Mesenchymal stem cell (in vitro differentiated cells and primary cell): Measurements from ENCODE around the gene GPN3.

Experiments used
- DNase-seq: peaks from one replicate; pipeline ENCODE4 v3.0.0-alpha.2; 2013
- H2AFZ ChIP-seq: one replicate; pipeline ENCODE4 v1.6.1; 2013; ENCODE audit warnings: low read depth, mild to moderate bottlenecking, control low read depth, inconsistent platforms, low read length, moderate library complexity
- H2AK5ac ChIP-seq: 2 replicates; pipeline ENCODE4 v1.6.1; 2013; ENCODE audit warnings: low read length, moderate library complexity, mild to moderate bottlenecking, inconsistent platforms; ENCODE audit not compliant: severe bottlenecking
- H2BK120ac ChIP-seq: one replicate; pipeline ENCODE4 v1.6.1; 2013; ENCODE audit warnings: low read depth, mild to moderate bottlenecking, inconsistent platforms, low read length, moderate library complexity
- H2BK12ac ChIP-seq, 2 experiments: one replicate each; pipeline ENCODE4 v1.6.1; 2013; ENCODE audit warnings: inconsistent platforms in 2 of 2, low read length in 2 of 2, mild to moderate bottlenecking in 2 of 2, moderate library complexity in 2 of 2, control low read depth in 1 of 2
- H2BK15ac ChIP-seq: one replicate; pipeline ENCODE4 v1.6.1; 2013; ENCODE audit warnings: mild to moderate bottlenecking, low read depth, inconsistent platforms; ENCODE audit not compliant: poor library complexity, severe bottlenecking
- H2BK5ac ChIP-seq: 2 replicates; pipeline ENCODE4 v1.6.1; 2013; ENCODE audit warnings: low read depth, mild to moderate bottlenecking, low read length, control low read depth, inconsistent platforms; ENCODE audit not compliant: poor library complexity, severe bottlenecking
- H3K14ac ChIP-seq, 2 experiments: one replicate each; pipeline ENCODE4 v1.6.1; 2013; ENCODE audit warnings: inconsistent platforms in 2 of 2, low read length in 2 of 2, control low read depth in 1 of 2, mild to moderate bottlenecking in 1 of 2, moderate library complexity in 1 of 2
- H3K18ac ChIP-seq, 2 experiments: one replicate each; pipeline ENCODE4 v1.6.1; 2013; ENCODE audit warnings: inconsistent platforms in 2 of 2, low read length in 2 of 2, control low read depth in 1 of 2, low read depth in 1 of 2, mild to moderate bottlenecking in 1 of 2
- H3K23ac ChIP-seq, 2 experiments: one replicate each; pipeline ENCODE4 v1.6.1; 2013; ENCODE audit warnings: inconsistent platforms in 2 of 2, low read length in 2 of 2, mild to moderate bottlenecking in 2 of 2, moderate library complexity in 2 of 2, control low read depth in 1 of 2
- H3K27ac ChIP-seq: 2 replicates; pipeline ENCODE4 v1.5.1; 2013; ENCODE audit warnings: mild to moderate bottlenecking, moderate library complexity, low read length, control low read depth, inconsistent platforms; ENCODE audit not compliant: poor library complexity, severe bottlenecking
- H3K27me3 ChIP-seq, 2 experiments: 2 replicates each; pipeline versions ENCODE4 v1.6.1 to v1.7.0; 2013; ENCODE audit warnings: low read length in 2 of 2, mild to moderate bottlenecking in 2 of 2, moderate library complexity in 2 of 2, control low read depth in 1 of 2, inconsistent platforms in 1 of 2; ENCODE audit not compliant: control insufficient read depth in 1 of 2, insufficient read depth in 1 of 2
- H3K36me3 ChIP-seq, 2 experiments: 2 replicates each; pipeline versions ENCODE4 v1.6.1 to v1.7.0; 2013; ENCODE audit warnings: low read length in 2 of 2, control low read depth in 1 of 2, inconsistent platforms in 1 of 2, low read depth in 1 of 2, mild to moderate bottlenecking in 1 of 2; ENCODE audit not compliant: insufficient read depth in 2 of 2, control insufficient read depth in 1 of 2
- H3K4ac ChIP-seq, 2 experiments: one replicate each; pipeline ENCODE4 v1.6.1; 2013; ENCODE audit warnings: inconsistent platforms in 2 of 2, low read length in 2 of 2, mild to moderate bottlenecking in 2 of 2, moderate library complexity in 2 of 2, control low read depth in 1 of 2, low read depth in 1 of 2
- H3K4me1 ChIP-seq: 2 replicates; pipeline ENCODE4 v1.6.1; 2013; ENCODE audit warnings: low read depth, low read length, control low read depth; ENCODE audit not compliant: control insufficient read depth, insufficient read depth
- H3K4me2 ChIP-seq: 2 replicates; pipeline ENCODE4 v1.6.1; 2013; ENCODE audit warnings: low read length, mild to moderate bottlenecking, inconsistent platforms; ENCODE audit not compliant: poor library complexity, severe bottlenecking
- H3K4me3 ChIP-seq, 2 experiments: 2 replicates each; pipeline versions ENCODE4 v1.5.1 to v1.7.0; 2013; ENCODE audit warnings: low read length in 2 of 2, mild to moderate bottlenecking in 2 of 2, control low read depth in 1 of 2, low read depth in 1 of 2; ENCODE audit not compliant: insufficient read depth in 1 of 2
- H3K79me1 ChIP-seq: replicated peaks from 2 replicates; pipeline ENCODE4 v1.6.1; 2013; ENCODE audit warnings: mild to moderate bottlenecking, control low read depth, low read length, inconsistent platforms; ENCODE audit not compliant: poor library complexity, severe bottlenecking
- H3K9ac ChIP-seq: 2 replicates; pipeline ENCODE4 v1.7.0; 2013; ENCODE audit warnings: mild to moderate bottlenecking, low read length, moderate library complexity
- H3K9me3 ChIP-seq: 2 replicates; pipeline ENCODE4 v1.7.0; 2013; ENCODE audit warnings: mild to moderate bottlenecking, low read length; ENCODE audit not compliant: control insufficient read depth
- H4K8ac ChIP-seq: one replicate; pipeline ENCODE4 v1.6.1; 2013; ENCODE audit warnings: inconsistent platforms, mild to moderate bottlenecking, low read length, moderate library complexity
- H4K91ac ChIP-seq: one replicate; pipeline ENCODE4 v1.6.1; 2013; ENCODE audit warnings: mild to moderate bottlenecking, low read length, inconsistent platforms
- WGBS: methylation state at CpG from one replicate; pipeline ENCODE4 v1.1.7; 2013; ENCODE audit warnings: mixed read lengths; 5-methylcytosine and 5-hydroxymethylcytosine counted together

GPN3 gene

GRCh38 chr12:110508071-110508586 lies 40.1 kb upstream of the GPN3 start:
- no peak overlapping the region for H3K9ac ChIP-seq
- H3K18ac ChIP-seq, result no peak overlapping the region
- 100% methylated on average over 1 of the region's 4 CpGs for WGBS
- H2BK15ac ChIP-seq, result no peak overlapping the region
- no peaks in the 10 kb centered on the region for H3K79me1 ChIP-seq
- no peak overlapping the region for H3K23ac ChIP-seq
- no peak overlapping the region for H3K14ac ChIP-seq
- H2BK120ac ChIP-seq, result no peak overlapping the region
- no peak overlapping the region for H2BK5ac ChIP-seq
- no peaks in the 10 kb centered on the region for H3K9me3 ChIP-seq
- H2AK5ac ChIP-seq, result no peak overlapping the region
- no peaks in the 10 kb centered on the region for H3K4me1 ChIP-seq
- no peak overlapping the region for H4K8ac ChIP-seq
- no peaks in the 10 kb centered on the region for H3K36me3 ChIP-seq
- no peak overlapping the region for H3K4me3 ChIP-seq
- peaks cover 0 to 3% of the 10 kb centered on the region in 2 experiments for H3K27me3 ChIP-seq
- DNase-seq, result no peak
- H2BK12ac ChIP-seq, result no peak overlapping the region
- H2AFZ ChIP-seq, result no peak overlapping the region
- H4K91ac ChIP-seq, result no peak overlapping the region
- H3K4me2 ChIP-seq, result no peak overlapping the region
- H3K27ac ChIP-seq, result no peak overlapping the region
- no peak overlapping the region for H3K4ac ChIP-seq

GRCh38 chr12:110505332-110505731 lies 37.3 kb upstream of the GPN3 start:
- Histone ChIP-seq H3K27me3 (no peaks in the 10 kb centered on the region), H2BK12ac (no peak overlapping the region), H3K9me3 (no peaks in the 10 kb centered on the region), H3K27ac (no peak overlapping the region), H3K14ac (no peak overlapping the region), H3K9ac (no peak overlapping the region), H2BK5ac (no peak overlapping the region), H3K18ac (no peak overlapping the region), H4K91ac (no peak overlapping the region), H2BK15ac (no peak overlapping the region), H3K4ac (no peak overlapping the region), H3K23ac (no peak overlapping the region), H3K79me1 (no peaks in the 10 kb centered on the region), H2AFZ (no peak overlapping the region), H4K8ac (no peak overlapping the region), H2BK120ac (no peak overlapping the region), H3K4me3 (no peak overlapping the region), H3K4me2 (no peak overlapping the region), H3K4me1 (peaks cover 8% of the 10 kb centered on the region), H2AK5ac (no peak overlapping the region), H3K36me3 (no peaks in the 10 kb centered on the region)
- WGBS, result 93% methylated on average over 1 of the region's 3 CpGs
- no peak for DNase-seq

GRCh38 chr12:110503432-110503831 lies 35.4 kb upstream of the GPN3 start:
- H2BK120ac ChIP-seq, result no peak overlapping the region
- no peaks in the 10 kb centered on the region for H3K9me3 ChIP-seq
- no peak overlapping the region for H2AFZ ChIP-seq
- no peak overlapping the region for H2BK5ac ChIP-seq
- no peak overlapping the region for H3K4me2 ChIP-seq
- H3K23ac ChIP-seq, result no peak overlapping the region
- no peak overlapping the region for H2BK12ac ChIP-seq
- no peak overlapping the region for H3K4ac ChIP-seq
- peaks cover 0 to 4% of the 10 kb centered on the region in 2 experiments for H3K36me3 ChIP-seq
- H3K9ac ChIP-seq, result no peak overlapping the region
- no peak overlapping the region for H3K27ac ChIP-seq
- peaks cover 8% of the 10 kb centered on the region for H3K4me1 ChIP-seq
- no peak overlapping the region for H3K18ac ChIP-seq
- no peak for DNase-seq
- no peak overlapping the region for H3K4me3 ChIP-seq
- no peak overlapping the region for H4K91ac ChIP-seq
- no peak overlapping the region for H2AK5ac ChIP-seq
- no peak overlapping the region for H4K8ac ChIP-seq
- no peaks in the 10 kb centered on the region for H3K79me1 ChIP-seq
- H2BK15ac ChIP-seq, result no peak overlapping the region
- no CpG with 5 or more reads among the region's 1 CpG for WGBS
- no peak overlapping the region for H3K14ac ChIP-seq
- H3K27me3 ChIP-seq, result no peaks in the 10 kb centered on the region

GRCh38 chr12:110501752-110502738 lies 34.0 kb upstream of the GPN3 start, which contains the start of the genes RAD9B and VPS29:
RAD9B (plus strand) TSS chr12:110502331; CDS start chr12:110502338, 7 bp downstream.
VPS29 (minus strand) TSS chr12:110502111; CDS start chr12:110502051, 60 bp downstream.
- Histone ChIP-seq H4K8ac (peak within 1 kb of the TSS; percentile 97), H3K79me1 (no peaks in the 10 kb centered on the region), H3K4me3 (peak within 1 kb of the TSS; percentile 89 to 92), H3K4me2 (peak within 1 kb of the TSS; percentile 72), H2BK12ac (peak within 1 kb of the TSS in 1 of 2 experiments; percentile 34), H3K27ac (peak within 1 kb of the TSS; percentile 80), H3K36me3 (peaks cover 7 to 9% of the 10 kb centered on the region in 2 experiments), H2AFZ (peak within 1 kb of the TSS; percentile 79), H3K4me1 (peaks cover 8% of the 10 kb centered on the region), H3K4ac (peak within 1 kb of the TSS; percentile 53 to 77), H4K91ac (peak within 1 kb of the TSS; percentile 87), H3K9me3 (no peaks in the 10 kb centered on the region), H2BK120ac (no peak within 1 kb of the TSS), H3K27me3 (no peaks in the 10 kb centered on the region), H2BK5ac (peak within 1 kb of the TSS; percentile 69), H3K18ac (peak within 1 kb of the TSS; percentile 81), H3K14ac (peak within 1 kb of the TSS in 1 of 2 experiments; percentile 68), H2BK15ac (peak within 1 kb of the TSS; percentile 82), H3K23ac (peak within 1 kb of the TSS in 1 of 2 experiments; percentile 14), H2AK5ac (peak within 1 kb of the TSS; percentile 58), H3K9ac (peak within 1 kb of the TSS; percentile 98)
- DNase-seq, result peak; percentile 98
- WGBS, result 14% methylated on average over 56 of the region's 61 CpGs
